Tibial nerve (tissue), 4 donors: ENCODE results near the gene GEN1. TPM values are rescaled to one million over a fixed set of nuclear protein-coding genes. Genes with fewer than 3 reads are reported as not detected.

Experiments used
- DNase-seq, 2 donors: peaks; one replicate each; pipeline ENCODE4 v3.0.0-alpha.2; 2019; ENCODE audit warnings: low spot score in 2 of 2
- H3K27ac ChIP-seq, 4 donors: fragments of 200-600 bp; sonication (generic) in 3 of 4; one replicate each; pipeline ENCODE4 v1.5.1; 2017 to 2019; ENCODE audit warnings: mild to moderate bottlenecking in 1 of 4
- H3K27me3 ChIP-seq, 2 donors: fragments of 200-600 bp; sonication (generic) in 1 of 2; one replicate each; pipeline versions ENCODE4 v1.5.1 to v1.6.0; 2017 to 2019
- H3K36me3 ChIP-seq, 3 donors: fragments of 200-600 bp; sonication (generic); one replicate each; pipeline ENCODE4 v1.5.1; 2018 to 2019
- H3K4me1 ChIP-seq, 4 donors: fragments of 200-600 bp; sonication (generic) in 3 of 4; one replicate each; pipeline ENCODE4 v1.5.1; 2017 to 2019
- H3K4me3 ChIP-seq, 4 donors: fragments of 200-600 bp; sonication (generic) in 3 of 4; one replicate each; pipeline ENCODE4 v1.5.1; 2017 to 2019; ENCODE audit warnings: mild to moderate bottlenecking in 1 of 4, moderate library complexity in 1 of 4
- H3K9me3 ChIP-seq, 4 donors: fragments of 200-600 bp; sonication (generic) in 3 of 4; one replicate each; pipeline ENCODE4 v1.5.1; 2017 to 2019
- CTCF ChIP-seq, 5 experiments: fragments of 200-600 bp in 3 of 5; fragments of 450-650 bp in 2 of 5; sonication (generic) in 3 of 5; IDR thresholded peaks; one replicate each; pipeline ENCODE4 v1.5.1; 2016 to 2019; ENCODE audit warnings: antibody characterized with exemption in 5 of 5, mild to moderate bottlenecking in 3 of 5, moderate library complexity in 2 of 5
- EP300 ChIP-seq, 2 donors: sonication (generic); formaldehyde crosslinking; IDR thresholded peaks; one replicate each; pipeline ENCODE4 v1.6.1; 2017; ENCODE audit warnings: antibody characterized with exemption in 2 of 2, mild to moderate bottlenecking in 1 of 2
- POLR2A ChIP-seq, 2 donors: fragments of 450-650 bp; IDR thresholded peaks; one replicate each; pipeline ENCODE4 v1.6.1; 2017; ENCODE audit warnings: antibody characterized with exemption in 2 of 2, mild to moderate bottlenecking in 2 of 2, moderate library complexity in 2 of 2
- WGBS, 2 donors: methylation state at CpG; one replicate each; pipeline ENCODE4 v1.1.5; 2018; 5-methylcytosine and 5-hydroxymethylcytosine counted together
- total RNA-seq, 4 donors: library from RNA; depleted of rRNA; stranded (reverse); fragments of >200 nt; gene quantifications; one replicate each; pipeline ENCODE4 v1.1.0, GENCODE V29; 2016

The GEN1 gene
- total RNA-seq, 4 donors from 2014 or later, result 1.5 to 17.5 (median 4.2) TPM

GRCh38 chr2:17793803-17794354 lies 39.9 kb downstream of the GEN1 start:
- TF ChIP-seq EP300 (IDR thresholded peaks at IDR 0.05), result no peak
- TF ChIP-seq POLR2A (IDR thresholded peaks at IDR 0.05), result no peak
- no peak for TF ChIP-seq CTCF (IDR thresholded peaks at IDR 0.05)
- no peak for DNase-seq
- Histone ChIP-seq H3K4me3 (no peak overlapping the region), H3K27me3 (no peaks in the 10 kb centered on the region), H3K9me3 (no peaks in the 10 kb centered on the region), H3K27ac (no peak overlapping the region), H3K36me3 (no peaks in the 10 kb centered on the region), H3K4me1 (no peaks in the 10 kb centered on the region)
- WGBS, 2 donors, result 83 to 91% methylated on average over 6 of the region's 6 CpGs

GRCh38 chr2:17795309-17795708 lies 41.4 kb downstream of the GEN1 start:
- no peak for DNase-seq
- 87 to 89% methylated on average over 5 of the region's 5 CpGs for WGBS, 2 donors
- TF ChIP-seq CTCF (IDR thresholded peaks at IDR 0.05) (no peak), EP300 (IDR thresholded peaks at IDR 0.05) (no peak), POLR2A (IDR thresholded peaks at IDR 0.05) (no peak)
- Histone ChIP-seq H3K27ac (no peak overlapping the region), H3K9me3 (no peaks in the 10 kb centered on the region), H3K27me3 (no peaks in the 10 kb centered on the region), H3K36me3 (no peaks in the 10 kb centered on the region), H3K4me1 (no peaks in the 10 kb centered on the region), H3K4me3 (no peak overlapping the region)

GRCh38 chr2:17798338-17798737 lies 44.4 kb downstream of the GEN1 start:
- no peak for DNase-seq
- H3K27me3 ChIP-seq, result no peaks in the 10 kb centered on the region
- H3K9me3 ChIP-seq, result no peaks in the 10 kb centered on the region
- H3K4me1 ChIP-seq, result no peaks in the 10 kb centered on the region
- H3K4me3 ChIP-seq, result no peak overlapping the region
- no peaks in the 10 kb centered on the region for H3K36me3 ChIP-seq
- no peak overlapping the region for H3K27ac ChIP-seq
- WGBS, 2 donors, result 76 to 91% methylated on average over 4 of the region's 4 CpGs
- TF ChIP-seq CTCF (IDR thresholded peaks at IDR 0.05), result no peak

- Histone ChIP-seq H3K27ac (no peak overlapping the region), H3K27me3 (no peaks in the 10 kb centered on the region), H3K4me1 (no peaks in the 10 kb centered on the region), H3K4me3 (no peak overlapping the region), H3K36me3 (no peaks in the 10 kb centered on the region), H3K9me3 (no peaks in the 10 kb centered on the region)
- WGBS, 2 donors, result 56 to 71% methylated on average over 7 of the region's 7 CpGs
- TF ChIP-seq POLR2A (IDR thresholded peaks at IDR 0.05) (no peak), EP300 (IDR thresholded peaks at IDR 0.05) (no peak), CTCF (IDR thresholded peaks at IDR 0.05) (no peak)
- DNase-seq, result no peak
These were observed 45.6 kb downstream of the GEN1 start for GRCh38 chr2:17799301-17800120.

- H3K9me3 ChIP-seq, result no peaks in the 10 kb centered on the region
- no peaks in the 10 kb centered on the region for H3K36me3 ChIP-seq
- DNase-seq, result no peak
- H3K4me1 ChIP-seq, result no peaks in the 10 kb centered on the region
- TF ChIP-seq CTCF (IDR thresholded peaks at IDR 0.05) (no peak), EP300 (IDR thresholded peaks at IDR 0.05) (no peak), POLR2A (IDR thresholded peaks at IDR 0.05) (no peak)
- no peaks in the 10 kb centered on the region for H3K27me3 ChIP-seq
- H3K4me3 ChIP-seq, result no peak overlapping the region
- no peak overlapping the region for H3K27ac ChIP-seq
- WGBS, 2 donors, result 31 to 36% methylated on average over 5 of the region's 5 CpGs
These were observed 46.3 kb downstream of the GEN1 start for GRCh38 chr2:17800219-17800618.
